Esophagus muscularis mucosa (tissue), 4 donors: Measurements from ENCODE around the gene EEPD1.

Experiments used
- EP300 ChIP-seq: sonication (generic); formaldehyde crosslinking; IDR thresholded peaks from one replicate; pipeline ENCODE4 v1.6.1; 2017; ENCODE audit warnings: antibody characterized with exemption
- POLR2AphosphoS5 ChIP-seq, 2 donors: sonication (generic); formaldehyde crosslinking; IDR thresholded peaks; one replicate each; pipeline ENCODE4 v1.6.1; 2017; ENCODE audit warnings: antibody characterized with exemption in 2 of 2
- TF ChIP-seq, protein P1 (sequence below), 3 experiments: fragments of 200-600 bp in 2 of 3; fragments of 450-650 bp in 1 of 3; sonication (generic) in 2 of 3; IDR thresholded peaks; one replicate each; pipeline ENCODE4 v1.5.1; 2017 to 2019; ENCODE audit warnings: antibody characterized with exemption in 3 of 3, mild to moderate bottlenecking in 2 of 3, moderate library complexity in 1 of 3

DNA sequence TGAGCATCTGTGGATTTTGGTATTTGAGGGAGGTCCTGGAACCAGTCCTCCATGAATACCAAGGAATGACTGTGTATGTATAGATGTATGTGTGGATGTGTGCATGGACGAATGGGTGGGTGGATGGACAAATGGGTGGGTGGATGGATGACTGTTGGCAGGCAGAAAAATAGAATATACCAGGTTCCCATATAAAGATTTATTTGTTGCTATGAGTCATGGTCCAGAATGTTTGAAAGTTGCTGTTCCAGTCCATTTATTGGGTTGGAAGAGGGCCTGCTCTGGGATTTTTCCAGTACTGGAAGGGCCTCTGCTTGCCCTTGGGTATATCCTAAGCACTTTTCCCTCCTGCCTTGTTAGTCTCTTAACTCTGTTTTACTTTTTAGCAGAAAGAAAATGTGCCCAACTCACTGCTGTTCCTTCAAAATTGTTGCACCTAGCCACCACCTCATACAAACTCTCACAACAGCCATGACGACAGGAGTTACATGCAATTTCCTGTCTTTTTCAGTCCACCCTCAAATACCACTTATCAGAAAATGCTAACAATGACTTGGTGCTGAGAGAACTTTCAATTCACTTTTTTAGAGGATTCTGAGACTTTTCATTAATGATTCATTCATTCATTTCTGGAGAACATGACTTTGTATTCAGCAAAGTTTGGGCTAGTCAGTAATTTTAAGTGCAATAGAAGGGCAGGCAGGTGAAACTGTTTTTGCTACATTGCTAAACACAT is 108.1 kb downstream of the EEPD1 start:
- TF ChIP-seq EP300 (no peak), POLR2AphosphoS5 (IDR thresholded peaks at IDR 0.05) (no peak)
- TF ChIP-seq, protein P1, sequence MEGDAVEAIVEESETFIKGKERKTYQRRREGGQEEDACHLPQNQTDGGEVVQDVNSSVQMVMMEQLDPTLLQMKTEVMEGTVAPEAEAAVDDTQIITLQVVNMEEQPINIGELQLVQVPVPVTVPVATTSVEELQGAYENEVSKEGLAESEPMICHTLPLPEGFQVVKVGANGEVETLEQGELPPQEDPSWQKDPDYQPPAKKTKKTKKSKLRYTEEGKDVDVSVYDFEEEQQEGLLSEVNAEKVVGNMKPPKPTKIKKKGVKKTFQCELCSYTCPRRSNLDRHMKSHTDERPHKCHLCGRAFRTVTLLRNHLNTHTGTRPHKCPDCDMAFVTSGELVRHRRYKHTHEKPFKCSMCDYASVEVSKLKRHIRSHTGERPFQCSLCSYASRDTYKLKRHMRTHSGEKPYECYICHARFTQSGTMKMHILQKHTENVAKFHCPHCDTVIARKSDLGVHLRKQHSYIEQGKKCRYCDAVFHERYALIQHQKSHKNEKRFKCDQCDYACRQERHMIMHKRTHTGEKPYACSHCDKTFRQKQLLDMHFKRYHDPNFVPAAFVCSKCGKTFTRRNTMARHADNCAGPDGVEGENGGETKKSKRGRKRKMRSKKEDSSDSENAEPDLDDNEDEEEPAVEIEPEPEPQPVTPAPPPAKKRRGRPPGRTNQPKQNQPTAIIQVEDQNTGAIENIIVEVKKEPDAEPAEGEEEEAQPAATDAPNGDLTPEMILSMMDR (IDR thresholded peaks at IDR 0.05): no peak
